WERI-Rb-1 (cell line): ENCODE data around the gene BEND7.

Experiments
- DNase-seq: peaks from one replicate; pipeline ENCODE4 v3.0.0-alpha.2; 2020
- H3K27ac ChIP-seq: fragments of 250-450 bp; sonication (Bioruptor Pico); 2 replicates; pipeline ENCODE4 v1.5.1; 2020; ENCODE audit warnings: mild to moderate bottlenecking, moderate library complexity
- H3K27me3 ChIP-seq: fragments of 250-450 bp; sonication (Bioruptor Pico); 2 replicates; pipeline ENCODE4 v1.5.1; 2021; ENCODE audit warnings: mild to moderate bottlenecking, low read depth, moderate library complexity; ENCODE audit not compliant: insufficient read depth, severe bottlenecking
- H3K36me3 ChIP-seq: fragments of 250-450 bp; sonication (Bioruptor Pico); 2 replicates; pipeline ENCODE4 v1.5.1; 2020; ENCODE audit warnings: mild to moderate bottlenecking, moderate library complexity
- H3K4me3 ChIP-seq: 2 replicates; pipeline ENCODE4 v1.5.1; 2011; ENCODE audit warnings: low read depth, mild to moderate bottlenecking, control low read depth, low read length
- H3K9me3 ChIP-seq: fragments of 250-450 bp; sonication (Bioruptor Pico); 2 replicates; pipeline ENCODE4 v1.5.1; 2021; ENCODE audit warnings: mild to moderate bottlenecking, moderate library complexity; ENCODE audit not compliant: severe bottlenecking
- CTCF ChIP-seq: IDR thresholded peaks from 2 replicates; pipeline ENCODE4 v1.5.1; 2011; ENCODE audit warnings: low read depth, mild to moderate bottlenecking, control low read depth, inconsistent platforms, low read length

The BEND7 gene

GRCh38 chr10:13401142-13401541 is 127.7 kb downstream of the BEND7 start:
- H3K27ac ChIP-seq = no peak overlapping the region
- no peaks in the 10 kb centered on the region for H3K36me3 ChIP-seq
- no peaks in the 10 kb centered on the region for H3K9me3 ChIP-seq
- DNase-seq = no peak
- no peaks in the 10 kb centered on the region for H3K27me3 ChIP-seq
- H3K4me3 ChIP-seq = no peak overlapping the region
- TF ChIP-seq CTCF = no peak

- Histone ChIP-seq H3K27me3 (no peaks in the 10 kb centered on the region), H3K27ac (no peak overlapping the region), H3K9me3 (no peaks in the 10 kb centered on the region), H3K36me3 (no peaks in the 10 kb centered on the region), H3K4me3 (no peak overlapping the region)
- no peak for DNase-seq
- no peak for TF ChIP-seq CTCF
Observed at GRCh38 chr10:13400196-13400965, 128.4 kb downstream of the BEND7 start.

GRCh38 chr10:13399752-13400151 is 129.1 kb downstream of the BEND7 start:
- no peak for DNase-seq
- H3K9me3 ChIP-seq = no peaks in the 10 kb centered on the region
- no peak overlapping the region for H3K4me3 ChIP-seq
- no peak for TF ChIP-seq CTCF
- no peaks in the 10 kb centered on the region for H3K36me3 ChIP-seq
- no peaks in the 10 kb centered on the region for H3K27me3 ChIP-seq
- no peak overlapping the region for H3K27ac ChIP-seq

- Histone ChIP-seq H3K9me3 (no peaks in the 10 kb centered on the region), H3K27ac (no peak overlapping the region), H3K4me3 (no peak overlapping the region), H3K27me3 (no peaks in the 10 kb centered on the region), H3K36me3 (no peaks in the 10 kb centered on the region)
- no peak for TF ChIP-seq CTCF
- DNase-seq = no peak
Observed at GRCh38 chr10:13399236-13399635, 129.6 kb downstream of the BEND7 start.

GRCh38 chr10:13397052-13397451 is 131.8 kb downstream of the BEND7 start:
- DNase-seq = no peak
- TF ChIP-seq CTCF = no peak
- Histone ChIP-seq H3K9me3 (no peaks in the 10 kb centered on the region), H3K4me3 (no peak overlapping the region), H3K27ac (no peak overlapping the region), H3K36me3 (no peaks in the 10 kb centered on the region), H3K27me3 (no peaks in the 10 kb centered on the region)

- Histone ChIP-seq H3K36me3 (no peaks in the 10 kb centered on the region), H3K27me3 (no peaks in the 10 kb centered on the region), H3K4me3 (no peak overlapping the region), H3K9me3 (no peaks in the 10 kb centered on the region), H3K27ac (no peak overlapping the region)
- TF ChIP-seq CTCF = no peak
- no peak for DNase-seq
Observed at GRCh38 chr10:13396369-13396768, 132.4 kb downstream of the BEND7 start.
